Mammary epithelial cell (primary cell): ENCODE data around the gene CHAC1.

Experiments
- EZH2 ChIP-seq: IDR thresholded peaks from 2 replicates; pipeline ENCODE4 v1.6.1; 2012; ENCODE audit warnings: low read length, inconsistent platforms, borderline replicate concordance
- TF ChIP-seq, protein P1 (sequence below), 2 donors: IDR thresholded peaks in 1 of 2; conservative IDR thresholded peaks in 1 of 2; 2 replicates each; pipeline ENCODE4 v1.5.1; 2011 to 2012; ENCODE audit warnings: inconsistent platforms in 2 of 2, low read length in 2 of 2, mild to moderate bottlenecking in 2 of 2, control low read depth in 1 of 2, low read depth in 1 of 2; ENCODE audit not compliant: insufficient read depth in 1 of 2; ENCODE audit errors: extremely low read depth in 1 of 2

DNA sequence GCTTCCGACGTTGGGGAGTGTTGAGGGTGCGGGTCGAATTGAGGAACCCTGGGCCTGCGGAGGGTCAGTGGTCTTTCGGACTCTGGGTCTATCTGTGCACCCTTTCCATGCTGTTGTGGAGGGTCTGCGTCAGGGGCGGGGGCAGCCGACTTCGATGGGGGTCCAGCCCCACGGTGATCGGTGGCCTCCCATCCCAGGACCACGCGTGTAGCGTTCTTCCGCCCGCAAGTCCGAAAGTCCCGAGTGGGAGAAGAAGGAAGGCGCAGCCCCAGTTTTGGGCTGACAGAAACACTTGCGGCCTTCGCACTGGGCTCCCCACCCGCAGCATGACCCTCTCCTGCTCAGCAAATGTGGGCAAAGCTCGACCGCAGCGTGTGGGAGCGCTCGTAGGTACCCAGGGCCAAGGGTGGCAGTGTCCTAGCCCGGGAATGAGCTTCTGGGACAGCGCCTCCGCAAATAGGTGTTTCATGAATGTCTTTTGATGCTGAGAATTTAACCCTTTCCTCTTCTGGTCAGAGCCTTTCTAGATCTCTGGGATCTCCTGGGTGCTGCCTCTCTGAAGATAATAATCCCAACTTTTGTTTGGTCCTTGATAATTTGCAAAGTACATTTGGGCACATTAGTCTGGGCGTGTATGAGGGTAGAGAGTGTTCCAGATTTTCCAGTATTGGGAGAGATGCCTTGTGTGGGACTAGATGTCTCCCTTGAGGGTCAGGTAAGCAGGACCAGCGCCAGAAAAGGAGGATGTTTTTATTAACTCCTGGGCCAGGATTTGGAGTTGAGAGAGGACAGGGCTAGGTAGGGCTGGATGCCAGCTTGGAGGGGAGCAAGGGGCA, 26.4 kb upstream of the CHAC1 start:
- TF ChIP-seq, protein P1, sequence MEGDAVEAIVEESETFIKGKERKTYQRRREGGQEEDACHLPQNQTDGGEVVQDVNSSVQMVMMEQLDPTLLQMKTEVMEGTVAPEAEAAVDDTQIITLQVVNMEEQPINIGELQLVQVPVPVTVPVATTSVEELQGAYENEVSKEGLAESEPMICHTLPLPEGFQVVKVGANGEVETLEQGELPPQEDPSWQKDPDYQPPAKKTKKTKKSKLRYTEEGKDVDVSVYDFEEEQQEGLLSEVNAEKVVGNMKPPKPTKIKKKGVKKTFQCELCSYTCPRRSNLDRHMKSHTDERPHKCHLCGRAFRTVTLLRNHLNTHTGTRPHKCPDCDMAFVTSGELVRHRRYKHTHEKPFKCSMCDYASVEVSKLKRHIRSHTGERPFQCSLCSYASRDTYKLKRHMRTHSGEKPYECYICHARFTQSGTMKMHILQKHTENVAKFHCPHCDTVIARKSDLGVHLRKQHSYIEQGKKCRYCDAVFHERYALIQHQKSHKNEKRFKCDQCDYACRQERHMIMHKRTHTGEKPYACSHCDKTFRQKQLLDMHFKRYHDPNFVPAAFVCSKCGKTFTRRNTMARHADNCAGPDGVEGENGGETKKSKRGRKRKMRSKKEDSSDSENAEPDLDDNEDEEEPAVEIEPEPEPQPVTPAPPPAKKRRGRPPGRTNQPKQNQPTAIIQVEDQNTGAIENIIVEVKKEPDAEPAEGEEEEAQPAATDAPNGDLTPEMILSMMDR (conservative IDR thresholded peaks at IDR 0.05 in 1 of 2, IDR thresholded peaks at IDR 0.05 in 1 of 2; ENCODE audit: extremely low read depth in 1 of 2, insufficient read depth in 1 of 2, low read depth in 1 of 2, low read length in 2 of 2), result no peak
- no peak for TF ChIP-seq EZH2
